ENCODE results near the gene UBE2I.
"Not testable (repeated sequence)": the region's sequence is repeated elsewhere in the genome, so short reads cannot be mapped to it uniquely, and the experiment has no call there.

UBE2I gene

GRCh38 chr16:1277617-1278282 is 31.7 kb upstream of the UBE2I start:
- DNase-seq: no peak

- DNase-seq: no peak
Observed at GRCh38 chr16:1278477-1278876, 31.0 kb upstream of the UBE2I start.

GRCh38 chr16:1279081-1279944 is 30.1 kb upstream of the UBE2I start:
- DNase-seq: no peak

GRCh38 chr16:1279945-1280589 is 29.4 kb upstream of the UBE2I start:
- no peak for DNase-seq

GRCh38 chr16:1280783-1281182 is 28.7 kb upstream of the UBE2I start:
- no peak for DNase-seq

- DNase-seq: no peak
Observed at GRCh38 chr16:1281517-1281916, 27.9 kb upstream of the UBE2I start.

GRCh38 chr16:1282324-1282973 is 27.0 kb upstream of the UBE2I start:
- no peak for DNase-seq

- no peak for DNase-seq
Observed at GRCh38 chr16:1283296-1283695, 26.1 kb upstream of the UBE2I start.

- no peak for DNase-seq
Observed at GRCh38 chr16:1283996-1284616, 25.3 kb upstream of the UBE2I start.

GRCh38 chr16:1285669-1286512 is 23.5 kb upstream of the UBE2I start:
- no peak for DNase-seq

GRCh38 chr16:1286513-1287094 is 22.8 kb upstream of the UBE2I start:
- DNase-seq: no peak

- no peak for DNase-seq
Observed at GRCh38 chr16:1287982-1288670, 21.3 kb upstream of the UBE2I start.

- DNase-seq: no peak
Observed at GRCh38 chr16:1288813-1289476, 20.5 kb upstream of the UBE2I start.

- DNase-seq: no peak
Observed at GRCh38 chr16:1289477-1289866, 20.0 kb upstream of the UBE2I start.

- DNase-seq: no peak
Observed at GRCh38 chr16:1290063-1290501, 19.4 kb upstream of the UBE2I start.

GRCh38 chr16:1290860-1291575 is 18.4 kb upstream of the UBE2I start:
- no peak for DNase-seq

GRCh38 chr16:1291576-1291974 is 17.9 kb upstream of the UBE2I start:
- DNase-seq: no peak

- not testable (repeated sequence) for DNase-seq
Observed at GRCh38 chr16:1292208-1292607, 17.2 kb upstream of the UBE2I start.

- not testable (repeated sequence) for DNase-seq
Observed at GRCh38 chr16:1292808-1293207, 16.6 kb upstream of the UBE2I start.

Data from stimulated activated CD4-positive, alpha-beta T cell treated with anti-CD3 and anti-CD28 coated beads, Interleukin-12 subunit alpha, Interleukin-12 subunit beta, amount 100 ng/mL, for 4 hours (primary cell).